Activated T-helper 1 cell treated with anti-CD3 and anti-CD28 coated beads, Interleukin-2, amount 50 U/mL, for 16 hours (primary cell): Measurements from ENCODE around the gene MAGEC2.

Experiments
- DNase-seq, 2 donors: peaks; one replicate each; pipeline ENCODE4 v3.0.0-alpha.2; 2020; ENCODE audit warnings: low read depth in 1 of 2, low spot score in 1 of 2

MAGEC2 gene, protein sequence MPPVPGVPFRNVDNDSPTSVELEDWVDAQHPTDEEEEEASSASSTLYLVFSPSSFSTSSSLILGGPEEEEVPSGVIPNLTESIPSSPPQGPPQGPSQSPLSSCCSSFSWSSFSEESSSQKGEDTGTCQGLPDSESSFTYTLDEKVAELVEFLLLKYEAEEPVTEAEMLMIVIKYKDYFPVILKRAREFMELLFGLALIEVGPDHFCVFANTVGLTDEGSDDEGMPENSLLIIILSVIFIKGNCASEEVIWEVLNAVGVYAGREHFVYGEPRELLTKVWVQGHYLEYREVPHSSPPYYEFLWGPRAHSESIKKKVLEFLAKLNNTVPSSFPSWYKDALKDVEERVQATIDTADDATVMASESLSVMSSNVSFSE

DNA sequence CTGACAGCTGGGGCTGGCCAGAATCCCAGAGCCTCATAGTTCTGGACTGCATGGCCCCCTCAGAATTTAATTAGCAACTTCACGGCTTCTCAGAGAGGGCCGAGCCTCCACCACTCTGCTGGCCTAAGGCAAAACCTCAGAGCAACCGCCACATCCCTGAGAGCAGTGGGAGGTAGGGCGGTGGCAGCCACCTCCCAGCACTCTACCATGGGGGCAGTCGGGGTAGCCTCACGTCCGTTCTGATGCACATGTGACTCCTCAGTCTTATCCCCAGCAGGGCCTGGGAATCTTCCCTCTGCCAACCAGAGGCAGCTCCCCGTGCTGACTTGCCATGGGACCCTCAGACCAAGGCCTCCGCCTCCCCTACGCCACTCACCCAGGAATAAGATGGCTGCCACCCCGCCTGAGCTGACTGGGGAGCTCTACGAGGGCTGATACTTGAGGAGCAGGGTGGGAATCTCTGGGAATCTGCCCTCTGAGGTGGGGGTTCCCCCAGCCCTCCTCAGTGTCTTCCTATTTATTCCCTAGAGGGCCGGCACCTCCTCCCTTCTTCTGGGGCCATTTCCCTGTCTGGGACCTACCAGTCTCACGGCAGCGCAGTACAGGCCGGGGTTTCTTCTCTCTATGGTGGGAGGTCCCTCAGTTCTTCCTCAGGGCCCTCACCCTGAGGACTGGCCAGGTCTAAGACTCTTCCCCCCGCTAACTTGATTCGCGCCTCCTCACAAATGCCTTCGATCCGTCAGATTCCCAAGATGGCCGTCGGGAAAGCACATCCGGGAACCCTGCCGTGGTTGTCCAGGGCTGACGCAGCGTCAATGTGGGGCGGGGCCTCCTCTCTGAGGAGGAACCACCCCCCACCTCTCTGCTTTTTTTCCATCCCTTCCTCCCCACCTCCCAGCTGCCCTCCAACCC lies at the start of gene MAGEC2:
Gene MAGEC2, minus strand, starts transcription at position 769 of the 912 bp plus-strand sequence. CDS start 1,303 bp downstream, outside the sequence.
- no peak for DNase-seq

- DNase-seq: no peak
Observed at GRCh38 chrX:142251680-142252079, 46.6 kb upstream of the MAGEC2 start.

DNA sequence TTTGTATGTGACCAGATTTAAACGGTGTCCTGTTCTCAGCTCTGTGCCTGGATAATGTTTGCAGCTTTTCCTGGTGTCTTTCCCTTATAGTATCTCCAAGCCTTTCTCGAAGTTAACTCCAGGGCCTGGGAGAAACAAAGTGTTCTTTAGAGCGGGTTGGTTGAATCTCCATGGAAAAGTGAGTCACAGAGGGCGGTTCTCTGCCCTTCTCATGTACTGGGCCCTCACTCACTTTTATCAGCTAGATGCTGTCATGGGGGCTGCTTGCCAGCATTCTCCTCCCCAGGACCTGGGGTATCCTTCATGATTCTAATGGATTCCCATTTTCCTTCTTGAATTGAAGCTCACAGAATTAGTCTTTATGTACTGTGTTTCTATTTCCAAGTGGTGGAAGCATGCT lies 46.1 kb upstream of the MAGEC2 start:
- DNase-seq: no peak

DNA sequence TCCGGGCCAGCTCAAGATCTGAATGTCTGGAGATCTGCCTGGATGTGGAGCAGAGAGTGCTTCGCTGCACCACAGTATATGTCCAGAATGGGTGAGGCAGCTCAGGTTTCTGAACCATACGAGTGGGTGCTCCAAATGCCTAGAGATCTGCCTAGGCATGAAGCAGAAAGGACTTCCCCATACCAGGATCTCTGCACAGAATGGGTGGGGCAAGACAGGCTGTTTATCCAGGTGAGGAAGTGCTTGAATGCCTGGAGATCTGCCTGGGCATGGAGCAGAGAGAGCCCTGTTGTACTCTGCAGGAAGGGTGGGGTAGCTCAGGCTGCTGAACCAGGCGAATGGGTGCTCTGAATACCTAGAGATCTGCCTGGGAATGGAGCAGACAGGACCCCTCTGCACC lies 45.4 kb upstream of the MAGEC2 start:
- DNase-seq: no peak

DNA sequence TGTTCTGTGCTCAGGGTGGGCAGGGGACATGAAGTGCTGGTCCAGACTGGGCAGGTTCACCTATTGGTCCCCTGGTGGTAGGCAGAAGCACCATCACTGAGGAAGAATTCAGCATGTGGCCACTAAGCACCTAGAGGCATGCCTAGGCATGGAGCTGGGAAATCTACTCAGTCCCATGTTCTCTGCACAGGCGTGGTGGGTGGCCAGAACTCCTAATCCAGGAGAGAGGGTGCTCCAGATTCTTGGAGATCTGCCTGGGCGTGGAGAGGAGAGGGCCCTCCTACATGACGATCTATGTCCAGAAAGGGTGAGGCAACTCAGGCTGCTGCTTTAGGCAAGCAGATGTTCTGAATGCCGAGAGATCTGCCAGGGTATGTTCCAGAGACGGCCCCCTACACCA lies 44.6 kb upstream of the MAGEC2 start:
- no peak for DNase-seq

GRCh38 chrX:142244568-142244967 lies 39.5 kb upstream of the MAGEC2 start:
- no peak for DNase-seq

DNA sequence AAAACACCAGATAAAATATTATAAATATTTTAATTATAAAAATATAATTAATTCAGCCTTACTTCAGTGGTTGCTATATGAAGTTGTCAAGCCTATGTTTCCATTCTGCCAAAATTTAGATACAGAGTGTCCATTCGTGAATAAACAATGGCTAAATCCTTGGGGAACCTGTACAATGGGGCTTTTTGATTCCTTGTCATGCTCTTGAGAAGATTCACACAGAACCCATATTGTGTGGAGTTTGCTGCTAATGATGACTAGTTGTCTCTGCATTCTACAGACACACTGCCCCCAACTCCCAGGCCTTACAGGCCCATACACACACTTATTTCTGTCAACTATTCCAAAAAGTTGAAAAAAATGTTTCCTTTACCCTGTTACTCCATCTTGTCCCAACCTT lies 33.4 kb upstream of the MAGEC2 start:
- no peak for DNase-seq

DNA sequence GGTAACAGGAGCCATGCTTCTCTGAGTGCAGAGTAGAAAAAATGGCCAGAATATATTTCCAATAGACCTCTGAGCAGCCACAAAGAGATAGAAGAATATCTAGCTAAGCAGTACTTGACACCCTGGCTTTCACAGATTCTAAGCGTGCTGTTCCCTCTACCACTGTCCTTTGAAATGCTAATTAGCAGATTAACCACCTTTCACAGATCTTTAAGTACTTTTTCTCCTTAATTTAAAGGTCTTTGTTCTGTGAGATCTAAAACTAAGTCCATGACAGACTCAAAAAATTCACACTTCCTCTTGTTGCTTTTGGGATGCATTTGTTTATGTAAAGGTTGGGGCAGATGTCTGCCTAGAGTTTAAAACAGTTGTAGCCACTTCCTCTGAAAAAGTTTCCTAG lies 28.3 kb upstream of the MAGEC2 start:
- DNase-seq: no peak

GRCh38 chrX:142214081-142214480 lies 9.0 kb upstream of the MAGEC2 start:
- no peak for DNase-seq

- no peak for DNase-seq
Observed at GRCh38 chrX:142201113-142201512, 4.0 kb downstream of the MAGEC2 start.

- no peak for DNase-seq
Observed at GRCh38 chrX:142186103-142186502, 19.0 kb downstream of the MAGEC2 start.

DNA sequence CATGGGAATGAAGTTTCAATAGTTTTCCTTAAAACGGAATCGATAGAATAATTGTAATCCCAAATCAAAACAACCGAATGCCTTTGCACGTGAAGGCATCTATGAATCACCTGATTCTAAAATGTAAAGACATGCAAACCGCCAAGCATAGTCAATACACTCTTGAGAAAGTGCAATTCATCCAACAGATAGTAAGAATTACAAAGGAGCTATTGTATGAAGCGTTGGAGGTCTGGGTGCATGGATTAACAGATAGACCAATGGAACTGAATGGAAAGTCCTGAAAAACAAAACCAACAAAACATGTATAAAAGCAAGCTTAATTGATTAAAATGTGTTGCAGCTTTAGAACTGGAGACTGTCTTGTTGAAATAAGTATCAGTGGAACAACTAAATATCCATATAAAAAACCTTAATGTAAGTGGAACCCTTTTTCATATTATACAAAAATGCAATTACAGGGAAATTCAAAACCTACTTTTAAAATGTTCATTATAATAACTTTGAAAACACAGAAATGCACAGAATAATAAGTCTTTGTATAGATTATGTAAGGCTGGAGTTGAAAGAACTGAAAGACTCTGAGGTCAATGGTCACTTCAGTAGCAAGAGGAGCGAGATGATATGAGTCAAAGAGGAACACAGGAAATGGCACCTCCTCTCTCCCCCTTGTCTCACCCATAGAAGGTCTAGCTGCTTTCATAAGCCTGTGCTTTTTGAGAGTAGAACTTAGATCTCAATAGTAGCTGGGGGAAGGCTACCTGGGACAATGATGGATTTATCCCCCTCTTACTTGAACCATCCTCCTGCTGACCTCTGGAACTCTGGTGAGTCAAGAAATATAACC lies 20.1 kb downstream of the MAGEC2 start:
- DNase-seq: no peak

DNA sequence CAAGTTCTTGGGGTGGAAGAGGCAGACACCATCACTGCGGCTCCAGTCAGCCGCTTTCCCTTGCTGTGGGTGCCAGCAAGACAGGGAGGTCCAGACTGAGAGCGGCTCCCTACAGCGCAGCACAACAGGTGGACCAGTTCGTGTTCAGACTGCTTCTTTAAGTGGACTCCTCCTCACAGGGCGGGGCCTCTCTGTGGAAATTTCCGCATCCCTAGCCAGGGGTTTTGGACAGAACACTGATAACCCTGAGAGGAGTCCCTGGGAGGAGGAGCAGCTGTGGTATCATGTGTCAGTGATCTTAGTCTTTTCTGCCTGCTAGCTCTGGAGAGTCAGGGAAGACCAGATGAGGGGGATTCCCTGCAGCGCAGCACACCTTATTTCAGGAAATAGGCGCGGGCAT lies 48.5 kb downstream of the MAGEC2 start:
- DNase-seq: no peak
